ENCODE results near the gene FTSJ3. TPM values are rescaled to one million over a fixed set of nuclear protein-coding genes. Genes with fewer than 3 reads are reported as not detected.

The FTSJ3 gene
- polyA plus RNA-seq, 2 of the 4 experiments (the other 2 are of a cell fraction), result 74.5 to 104 TPM

DNA sequence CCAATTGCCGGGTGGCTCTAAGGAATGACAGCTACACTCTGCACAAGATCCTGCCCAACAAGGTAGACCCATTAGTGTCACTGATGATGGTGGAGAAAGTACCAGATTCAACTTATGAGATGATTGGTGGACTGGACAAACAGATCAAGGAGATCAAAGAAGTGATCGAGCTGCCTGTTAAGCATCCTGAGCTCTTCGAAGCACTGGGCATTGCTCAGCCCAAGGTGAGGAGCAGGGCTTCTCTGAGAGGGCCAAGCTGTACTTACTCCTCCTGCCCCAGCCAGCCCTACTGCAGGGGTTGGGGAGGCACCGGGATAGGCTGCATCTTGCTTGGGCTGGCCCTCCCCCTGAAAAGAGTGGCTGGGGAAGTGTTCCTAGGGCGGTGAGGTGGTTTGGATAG is 2.8 kb upstream of the FTSJ3 start:
- POLR2A ChIA-PET, result interaction anchor here (1.5 kb wide), 1 partner anchor 57 kb away, joined by 9 read pairs; the partner anchor contains the start of genes CCDC47 and DDX42
- TF ChIP-seq, protein P1, sequence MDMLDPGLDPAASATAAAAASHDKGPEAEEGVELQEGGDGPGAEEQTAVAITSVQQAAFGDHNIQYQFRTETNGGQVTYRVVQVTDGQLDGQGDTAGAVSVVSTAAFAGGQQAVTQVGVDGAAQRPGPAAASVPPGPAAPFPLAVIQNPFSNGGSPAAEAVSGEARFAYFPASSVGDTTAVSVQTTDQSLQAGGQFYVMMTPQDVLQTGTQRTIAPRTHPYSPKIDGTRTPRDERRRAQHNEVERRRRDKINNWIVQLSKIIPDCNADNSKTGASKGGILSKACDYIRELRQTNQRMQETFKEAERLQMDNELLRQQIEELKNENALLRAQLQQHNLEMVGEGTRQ (IDR thresholded peaks at IDR 0.05), result no peak
- 92% methylated on average over 5 of the region's 5 CpGs for WGBS (ENCODE audit: missing lambda C conversion rate)
- no peak for FAIRE-seq
- no peak overlapping the region for H3K4me3 ChIP-seq
- H3K4me2 ChIP-seq, result no peak overlapping the region
- no peak overlapping the region for H3K27ac ChIP-seq
- peaks cover 27% of the 10 kb centered on the region for H3K4me1 ChIP-seq
- DNase-seq (ENCODE audit: low read depth in 1 of 2, low spot score in 1 of 2), result no peak
- no peak for ATAC-seq
- CTCF ChIA-PET, result interaction anchor here (1.0 to 6.0 kb wide), 6 partner anchors 8 to 19 kb away, joined by 3 to 37 read pairs (median 12); no protein-coding TSS in a partner anchor
- H3K9me3 ChIP-seq, result no peaks in the 10 kb centered on the region

DNA sequence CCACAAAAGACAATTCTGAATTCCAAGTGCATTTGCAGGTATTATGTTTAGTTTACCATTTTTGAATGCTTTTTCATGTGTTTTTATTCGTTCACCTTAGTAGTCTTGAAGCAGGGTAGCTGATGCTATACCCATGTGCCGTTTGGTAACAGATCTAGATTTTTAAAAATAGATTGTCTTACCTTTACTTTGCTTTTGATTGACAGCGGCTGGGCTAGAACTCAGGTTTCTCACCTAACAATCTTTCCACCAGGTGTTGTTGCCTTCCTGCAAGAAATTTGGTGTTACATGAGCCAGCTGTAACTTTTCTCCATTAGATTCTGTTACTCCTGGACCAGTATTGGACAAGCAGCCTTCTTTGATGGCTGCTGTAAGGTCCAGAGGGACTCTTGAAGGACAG is 1.5 kb upstream of the FTSJ3 start:
- Histone ChIP-seq H3K4me2 (peak overlapping the region; percentile 98), H3K9me3 (no peaks in the 10 kb centered on the region), H3K4me1 (peaks cover 22% of the 10 kb centered on the region), H3K27ac (no peak overlapping the region), H3K4me3 (no peak overlapping the region)
- TF ChIP-seq TFCP2L1 (CRISPR knock-in tag; IDR thresholded peaks at IDR 0.05) (no peak), ZFP36 (IDR thresholded peaks at IDR 0.05; ENCODE audit: borderline replicate concordance, partially characterized antibody) (no peak), TP53 (CRISPR knock-in tag; IDR thresholded peaks at IDR 0.05) (no peak)
- TF ChIP-seq, protein P2, sequence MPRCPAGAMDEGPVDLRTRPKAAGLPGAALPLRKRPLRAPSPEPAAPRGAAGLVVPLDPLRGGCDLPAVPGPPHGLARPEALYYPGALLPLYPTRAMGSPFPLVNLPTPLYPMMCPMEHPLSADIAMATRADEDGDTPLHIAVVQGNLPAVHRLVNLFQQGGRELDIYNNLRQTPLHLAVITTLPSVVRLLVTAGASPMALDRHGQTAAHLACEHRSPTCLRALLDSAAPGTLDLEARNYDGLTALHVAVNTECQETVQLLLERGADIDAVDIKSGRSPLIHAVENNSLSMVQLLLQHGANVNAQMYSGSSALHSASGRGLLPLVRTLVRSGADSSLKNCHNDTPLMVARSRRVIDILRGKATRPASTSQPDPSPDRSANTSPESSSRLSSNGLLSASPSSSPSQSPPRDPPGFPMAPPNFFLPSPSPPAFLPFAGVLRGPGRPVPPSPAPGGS (IDR thresholded peaks at IDR 0.05), result no peak
- no peak for DNase-seq (ENCODE audit: low read depth in 1 of 2, low spot score in 1 of 2)
- no peak for FAIRE-seq
- no peak for ATAC-seq
- WGBS (ENCODE audit: missing lambda C conversion rate), result 91% methylated on average over 3 of the region's 3 CpGs
- ChIA-PET POLR2A (interaction anchor here (1.3 to 1.5 kb wide), 2 partner anchors 14 to 55 kb away, joined by 6 to 9 read pairs; partner anchors contain the start of genes CCDC47 and DDX42), CTCF (interaction anchor here (1.3 to 6.0 kb wide), 7 partner anchors 9 to 132 kb away, joined by 3 to 37 read pairs (median 8); no protein-coding TSS in a partner anchor)

DNA sequence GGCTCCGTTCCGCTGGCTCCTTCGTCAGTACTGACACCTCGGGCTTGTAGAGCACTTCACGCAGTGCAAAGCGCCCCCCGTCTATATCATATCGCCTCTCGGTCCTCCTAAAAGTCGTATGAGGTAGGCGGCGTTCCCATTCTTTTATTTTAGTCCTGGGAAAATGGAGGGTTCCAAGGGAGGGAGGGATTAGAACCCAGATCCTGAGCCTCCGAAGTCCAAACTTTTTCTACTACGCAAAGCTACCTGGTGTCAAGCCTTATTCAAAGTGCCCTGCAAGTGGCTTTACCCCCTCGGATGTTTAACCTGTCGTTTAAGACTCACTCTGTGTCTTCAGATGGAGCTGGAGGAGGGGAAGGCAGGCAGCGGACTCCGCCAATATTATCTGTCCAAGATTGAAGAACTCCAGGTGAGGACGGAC is 348 bp upstream of the FTSJ3 start:
- CTCF ChIA-PET, result interaction anchor here (1.2 to 6.0 kb wide), 7 partner anchors 9 to 46 kb away, joined by 3 to 37 read pairs (median 5); partner anchors contain the start of gene SMARCD2
- Histone ChIP-seq H3K4me1 (peaks cover 22% of the 10 kb centered on the region), H3K4me2 (peak overlapping the region; percentile 98), H3K27ac (peak overlapping the region; percentile 94 to 96), H3K9me3 (no peaks in the 10 kb centered on the region), H3K4me3 (peak overlapping the region; percentile 74)
- POLR2A ChIA-PET, result interaction anchor here (0.6 to 1.5 kb wide), 5 partner anchors 9 to 381 kb away, joined by 3 to 6 read pairs (median 3); partner anchors contain the start of genes CCDC47 and DDX42
- no peak for TF ChIP-seq CBX2 (IDR thresholded peaks at IDR 0.05; ENCODE audit: borderline replicate concordance, low read depth)
- TF ChIP-seq KDM5A (IDR thresholded peaks at IDR 0.05), result peak; percentile 8; the same call in 1 of the 2 replicates
- TF ChIP-seq, protein P3, sequence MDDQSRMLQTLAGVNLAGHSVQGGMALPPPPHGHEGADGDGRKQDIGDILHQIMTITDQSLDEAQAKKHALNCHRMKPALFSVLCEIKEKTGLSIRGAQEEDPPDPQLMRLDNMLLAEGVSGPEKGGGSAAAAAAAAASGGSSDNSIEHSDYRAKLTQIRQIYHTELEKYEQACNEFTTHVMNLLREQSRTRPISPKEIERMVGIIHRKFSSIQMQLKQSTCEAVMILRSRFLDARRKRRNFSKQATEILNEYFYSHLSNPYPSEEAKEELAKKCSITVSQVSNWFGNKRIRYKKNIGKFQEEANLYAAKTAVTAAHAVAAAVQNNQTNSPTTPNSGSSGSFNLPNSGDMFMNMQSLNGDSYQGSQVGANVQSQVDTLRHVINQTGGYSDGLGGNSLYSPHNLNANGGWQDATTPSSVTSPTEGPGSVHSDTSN (IDR thresholded peaks at IDR 0.05), result 0 out of 2 replicates have a peak, but pooled peaks have one; percentile 9
- TF ChIP-seq HOXA7 (CRISPR knock-in tag; IDR thresholded peaks at IDR 0.05), result peak; percentile 52; the same call in 1 of the 2 replicates
- WGBS (ENCODE audit: missing lambda C conversion rate), result 3% methylated on average over 19 of the region's 19 CpGs
- ATAC-seq (no peak), DNase-seq (ENCODE audit: low read depth in 1 of 2, low spot score in 1 of 2) (no peak), FAIRE-seq (no peak)

DNA sequence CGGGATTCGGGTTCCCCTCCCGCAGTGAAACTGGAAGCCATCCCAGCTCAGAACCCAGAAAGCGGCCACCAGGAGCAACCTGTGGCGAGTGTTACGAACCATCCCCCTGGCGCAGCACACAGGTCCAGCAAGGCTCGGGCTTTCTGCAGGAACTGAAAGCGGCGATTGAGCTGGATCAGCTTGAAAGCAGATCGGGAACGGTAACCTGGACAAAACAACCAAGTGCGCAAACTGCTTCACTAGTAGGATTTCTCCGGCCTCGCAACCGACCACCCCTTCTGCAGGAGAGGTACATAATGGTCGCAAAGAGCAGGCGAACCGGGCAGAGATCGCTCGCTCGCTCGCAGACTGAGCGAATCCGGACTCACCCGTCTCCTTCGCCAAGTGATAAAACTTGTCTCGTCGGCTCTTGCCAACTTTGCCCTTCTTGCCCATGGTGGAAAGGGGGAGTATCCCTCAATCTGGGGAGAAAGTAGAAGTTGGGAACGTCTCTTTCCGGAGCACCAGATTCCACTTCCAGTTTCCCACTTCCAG is 928 bp downstream of the FTSJ3 start:
- WGBS (ENCODE audit: missing lambda C conversion rate), result 2% methylated on average over 31 of the region's 31 CpGs
- DNase-seq (ENCODE audit: low read depth in 1 of 2, low spot score in 1 of 2), result no peak

More for the DNA sequence above, 928 bp downstream of the FTSJ3 start:
- FAIRE-seq, result no peak
- TF ChIP-seq, protein P4, sequence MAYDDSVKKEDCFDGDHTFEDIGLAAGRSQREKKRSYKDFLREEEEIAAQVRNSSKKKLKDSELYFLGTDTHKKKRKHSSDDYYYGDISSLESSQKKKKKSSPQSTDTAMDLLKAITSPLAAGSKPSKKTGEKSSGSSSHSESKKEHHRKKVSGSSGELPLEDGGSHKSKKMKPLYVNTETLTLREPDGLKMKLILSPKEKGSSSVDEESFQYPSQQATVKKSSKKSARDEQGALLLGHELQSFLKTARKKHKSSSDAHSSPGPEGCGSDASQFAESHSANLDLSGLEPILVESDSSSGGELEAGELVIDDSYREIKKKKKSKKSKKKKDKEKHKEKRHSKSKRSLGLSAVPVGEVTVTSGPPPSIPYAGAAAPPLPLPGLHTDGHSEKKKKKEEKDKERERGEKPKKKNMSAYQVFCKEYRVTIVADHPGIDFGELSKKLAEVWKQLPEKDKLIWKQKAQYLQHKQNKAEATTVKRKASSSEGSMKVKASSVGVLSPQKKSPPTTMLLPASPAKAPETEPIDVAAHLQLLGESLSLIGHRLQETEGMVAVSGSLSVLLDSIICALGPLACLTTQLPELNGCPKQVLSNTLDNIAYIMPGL (CRISPR knock-in tag; IDR thresholded peaks at IDR 0.05; ENCODE audit: borderline replicate concordance), result no peak
- TF ChIP-seq TFCP2L1 (CRISPR knock-in tag; IDR thresholded peaks at IDR 0.05), result peak; percentile 56; the same call in 1 of the 2 replicates
- no peak for TF ChIP-seq MYC (IDR thresholded peaks at IDR 0.05; ENCODE audit: borderline replicate concordance, low read length)
- TF ChIP-seq HOXB5 (CRISPR knock-in tag; IDR thresholded peaks at IDR 0.05), result no peak
- TF ChIP-seq PHF8 (IDR thresholded peaks at IDR 0.05; ENCODE audit: borderline replicate concordance, low read depth), result peak; percentile 56
- TF ChIP-seq KDM5A (IDR thresholded peaks at IDR 0.05), result peak; percentile 34; the same call in 1 of the 2 replicates
- Histone ChIP-seq H3K4me3 (peak overlapping the region; percentile 74), H3K27ac (peak overlapping the region; percentile 94 to 96), H3K9me3 (no peaks in the 10 kb centered on the region), H3K4me2 (peak overlapping the region; percentile 90), H3K4me1 (peaks cover 22% of the 10 kb centered on the region)
- ATAC-seq, result peak; percentile 7 to 31; a peak in 5 of 6 replicates
- CTCF ChIA-PET, result interaction anchor here (0.9 to 6.0 kb wide), 5 partner anchors 8 to 45 kb away, joined by 3 to 37 read pairs (median 5); partner anchors contain the start of gene SMARCD2
- POLR2A ChIA-PET, result interaction anchor here (0.8 to 1.6 kb wide), 7 partner anchors 8 to 53 kb away, joined by 3 to 8 read pairs (median 4); partner anchors contain the start of genes CCDC47 and DDX42
